HL-60/S4 treated with phorbol 12-myristate 13-acetate at 8.2 ng/mL for 4 days and 3 days (cell line): ENCODE results near the gene NTSR1.

Source experiments
- in situ Hi-C: fragments of 300-500 bp; cut with MboI; formaldehyde crosslinking; loops from 2 replicates; pipeline ENCODE4 v1.15.0; 2022; ENCODE audit warnings: low sequenced_read_pairs

The NTSR1 gene

DNA sequence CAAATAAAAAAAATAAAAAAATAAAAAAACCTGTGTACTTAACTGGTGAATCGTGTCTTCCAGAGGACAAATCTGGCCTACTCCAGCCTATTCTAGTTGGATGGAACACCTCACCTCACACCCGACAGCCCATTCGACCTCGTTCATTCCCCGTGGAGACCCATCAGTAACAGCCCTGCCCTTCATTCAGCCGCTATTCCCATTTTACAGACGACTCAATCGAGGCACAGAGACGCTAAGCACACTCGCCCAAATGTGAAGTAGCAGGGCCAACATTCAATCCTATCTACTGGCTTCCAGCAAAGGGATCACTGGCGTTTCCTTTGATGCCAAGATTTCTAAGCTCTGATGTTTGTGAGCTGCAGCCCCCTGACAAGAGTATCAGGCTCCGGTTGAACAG, 1.8 kb upstream of the NTSR1 start:
- in situ Hi-C loops: no loop called here

GRCh38 chr20:62707276-62707920, 1.2 kb upstream of the NTSR1 start:
- in situ Hi-C loops: no loop called here

GRCh38 chr20:62707921-62708521, 615 bp upstream of the NTSR1 start:
- in situ Hi-C loops: no loop called here

- in situ Hi-C loops: no loop called here
These were observed 885 bp downstream of the NTSR1 start for GRCh38 chr20:62709537-62709905.

DNA sequence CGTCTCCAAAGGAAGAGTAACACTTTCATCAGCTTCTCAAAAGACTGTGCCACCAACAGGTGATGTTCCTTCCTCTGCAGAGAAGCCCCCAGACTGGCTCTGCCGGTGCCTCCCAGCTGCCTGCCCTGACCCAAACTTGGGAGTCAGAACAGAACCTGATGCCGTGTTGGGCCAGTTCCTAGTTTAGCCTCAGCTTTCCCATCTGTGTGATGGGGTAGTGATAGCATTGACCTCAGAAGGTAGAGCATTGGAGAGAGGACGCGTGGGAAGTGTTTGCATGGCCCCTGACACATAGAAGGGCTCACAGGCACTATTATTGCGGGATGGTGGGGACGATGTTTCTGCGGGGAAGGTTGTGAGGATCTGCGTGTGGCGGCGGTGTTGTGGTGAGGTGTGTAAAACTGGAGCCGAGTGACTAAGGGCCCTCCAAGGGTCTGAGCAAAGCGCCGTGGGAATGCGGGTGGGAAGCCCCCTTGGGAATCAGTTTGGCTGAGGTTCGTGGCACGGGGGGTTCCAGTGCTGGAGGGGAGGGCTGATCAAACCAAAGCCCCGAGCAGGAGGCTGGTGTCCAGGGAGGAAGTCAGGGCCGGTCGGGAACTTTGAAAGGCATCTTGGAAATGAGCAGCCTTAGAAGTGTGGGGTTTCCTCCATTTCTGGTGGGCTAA, 1.7 kb downstream of the NTSR1 start:
- in situ Hi-C loops: no loop called here

DNA sequence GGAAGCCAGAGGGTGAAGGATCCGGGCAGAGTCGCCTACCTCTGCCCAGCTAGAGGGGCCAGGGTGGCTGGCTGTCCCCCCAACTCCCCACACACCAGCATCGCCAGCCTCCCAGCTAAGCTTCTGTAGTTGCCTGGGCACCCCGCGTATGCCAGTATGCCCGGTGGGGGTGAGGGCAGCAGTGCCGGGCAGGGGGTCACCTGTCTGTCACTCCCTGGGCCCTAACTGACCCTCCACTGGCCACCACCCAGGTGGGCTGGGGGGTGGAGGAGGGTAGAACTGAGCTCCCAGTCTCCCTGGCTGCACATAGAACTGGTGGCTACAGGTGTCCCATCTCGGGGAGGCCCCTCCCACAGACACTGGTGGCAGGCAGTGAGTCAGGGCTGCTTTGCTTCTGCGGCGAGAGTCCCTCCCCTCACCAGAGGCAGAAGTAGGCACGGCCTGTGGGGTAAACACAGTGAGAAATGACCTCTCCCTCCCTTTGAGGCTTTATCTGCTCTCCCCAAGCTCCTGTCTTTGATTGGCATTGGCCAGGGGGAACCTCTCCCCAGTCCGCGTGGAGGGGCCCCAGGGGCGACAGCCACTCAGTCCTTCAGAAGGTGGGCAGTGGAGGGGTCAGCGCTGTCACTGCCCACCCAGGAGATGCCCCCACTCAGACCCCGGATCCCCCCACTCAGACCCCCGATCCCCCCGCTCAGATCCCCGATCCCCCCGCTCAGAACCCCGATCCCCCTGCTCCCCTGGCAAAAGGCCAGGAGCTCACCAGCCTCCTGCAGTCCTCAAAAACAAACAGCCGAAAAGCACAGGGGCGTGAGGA, 2.5 kb downstream of the NTSR1 start:
- in situ Hi-C loops: no loop called here

DNA sequence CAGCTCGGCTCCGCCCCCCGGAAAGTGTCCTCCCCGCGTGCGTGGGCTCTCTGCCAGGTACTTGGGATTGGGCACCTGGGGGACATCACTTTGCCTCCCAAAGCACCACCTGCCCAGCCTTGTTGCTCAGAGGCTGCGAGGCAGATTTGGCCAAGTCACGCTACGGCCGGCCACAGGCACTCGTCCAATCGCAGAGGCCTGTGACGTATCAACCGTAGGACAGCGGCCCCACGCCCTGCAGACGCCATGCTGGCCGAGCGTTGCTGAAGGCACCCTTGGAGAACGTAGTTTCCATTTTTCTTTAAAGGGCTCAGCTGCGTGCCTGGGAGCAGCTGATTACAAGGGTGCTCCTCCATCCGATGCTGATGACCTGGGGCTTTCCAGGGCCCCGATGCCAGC, 3.1 kb downstream of the NTSR1 start:
- in situ Hi-C loops: no loop called here

DNA sequence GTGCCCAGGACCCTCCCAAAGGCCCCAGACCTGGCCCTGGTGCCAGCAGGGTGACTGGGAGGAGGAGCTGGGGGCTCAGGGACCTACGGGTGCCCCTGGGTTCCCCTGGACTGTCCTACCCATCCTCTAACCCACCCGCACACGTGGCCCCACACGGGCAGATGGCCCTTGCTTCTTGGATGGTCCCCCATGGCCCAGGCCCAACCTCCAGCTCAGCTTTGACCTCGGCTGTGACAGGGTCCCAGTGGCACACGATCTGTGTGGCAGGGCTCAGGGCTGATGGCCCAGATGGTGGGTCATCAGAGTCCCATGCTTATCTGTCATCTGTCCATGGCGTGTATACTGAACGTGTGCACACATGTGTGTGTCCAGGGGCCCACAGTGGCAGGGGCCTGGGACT, 4.0 kb downstream of the NTSR1 start:
- in situ Hi-C loops: no loop called here

GRCh38 chr20:62714006-62714405, 5.4 kb downstream of the NTSR1 start:
- in situ Hi-C loops: no loop called here

- in situ Hi-C loops: no loop called here
These were observed 6.2 kb downstream of the NTSR1 start for GRCh38 chr20:62714799-62715198.

- in situ Hi-C loops: no loop called here
These were observed 6.6 kb downstream of the NTSR1 start for GRCh38 chr20:62715201-62715600.

DNA sequence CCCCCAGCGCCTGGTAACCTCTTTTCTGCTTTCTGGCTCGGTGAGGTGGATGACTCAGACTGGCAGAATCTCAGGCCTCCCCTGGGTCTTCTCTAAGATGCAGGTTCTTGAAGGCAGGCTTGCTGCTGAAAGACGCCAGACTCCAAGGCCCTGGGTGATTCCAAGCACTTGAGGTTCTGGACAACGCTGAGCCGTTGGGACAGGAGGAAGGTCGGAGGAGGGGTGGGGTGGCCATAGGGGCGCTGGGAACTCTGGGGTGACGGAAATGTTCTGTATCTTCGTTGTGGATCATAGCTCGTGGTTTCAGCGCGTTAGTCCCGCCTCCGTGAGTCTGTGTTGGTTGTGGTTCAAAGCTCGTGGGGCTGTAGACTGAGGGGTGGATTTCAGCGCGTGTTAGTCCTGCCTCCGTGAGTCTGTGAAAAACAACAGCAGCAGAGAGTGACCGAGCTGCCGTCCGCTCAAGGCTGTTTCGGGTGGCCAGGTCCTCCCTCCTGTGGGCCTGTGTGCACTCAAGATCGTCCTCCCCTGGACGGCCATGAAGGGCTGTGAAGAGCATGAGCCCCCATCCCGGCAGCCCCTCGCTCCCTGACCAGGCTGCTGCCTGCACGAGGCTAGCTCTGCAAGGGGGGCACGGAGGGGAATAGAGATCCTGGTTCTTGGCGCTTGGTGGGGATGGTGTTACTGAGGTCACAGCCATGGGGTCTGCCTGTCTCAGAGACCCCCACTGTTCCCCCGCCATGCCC, 7.7 kb downstream of the NTSR1 start:
- in situ Hi-C loops: no loop called here

GRCh38 chr20:62716941-62717310, 8.3 kb downstream of the NTSR1 start:
- in situ Hi-C loops: no loop called here

DNA sequence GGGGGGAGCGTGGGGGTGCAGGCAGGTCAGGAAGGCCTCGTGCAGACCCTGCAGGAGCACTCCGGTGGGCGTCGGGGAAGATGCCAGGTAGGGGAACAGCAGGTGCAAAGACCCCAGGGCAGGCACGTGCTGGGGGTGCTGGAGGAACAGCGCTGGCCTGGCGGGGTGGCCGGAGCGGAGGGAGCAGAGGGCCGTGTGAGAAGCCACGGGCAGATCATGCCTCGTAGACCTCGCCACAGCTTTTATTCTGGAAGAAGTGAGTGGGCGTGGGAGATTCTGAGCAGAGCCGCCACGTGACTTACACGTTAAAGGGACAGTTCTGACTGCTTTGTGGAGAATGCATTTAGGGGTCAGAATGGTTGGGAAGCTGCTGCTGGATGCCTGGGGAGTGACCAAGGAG, 9.3 kb downstream of the NTSR1 start:
- in situ Hi-C loops: no loop called here

GRCh38 chr20:62718546-62718945, 9.9 kb downstream of the NTSR1 start:
- in situ Hi-C loops: no loop called here

DNA sequence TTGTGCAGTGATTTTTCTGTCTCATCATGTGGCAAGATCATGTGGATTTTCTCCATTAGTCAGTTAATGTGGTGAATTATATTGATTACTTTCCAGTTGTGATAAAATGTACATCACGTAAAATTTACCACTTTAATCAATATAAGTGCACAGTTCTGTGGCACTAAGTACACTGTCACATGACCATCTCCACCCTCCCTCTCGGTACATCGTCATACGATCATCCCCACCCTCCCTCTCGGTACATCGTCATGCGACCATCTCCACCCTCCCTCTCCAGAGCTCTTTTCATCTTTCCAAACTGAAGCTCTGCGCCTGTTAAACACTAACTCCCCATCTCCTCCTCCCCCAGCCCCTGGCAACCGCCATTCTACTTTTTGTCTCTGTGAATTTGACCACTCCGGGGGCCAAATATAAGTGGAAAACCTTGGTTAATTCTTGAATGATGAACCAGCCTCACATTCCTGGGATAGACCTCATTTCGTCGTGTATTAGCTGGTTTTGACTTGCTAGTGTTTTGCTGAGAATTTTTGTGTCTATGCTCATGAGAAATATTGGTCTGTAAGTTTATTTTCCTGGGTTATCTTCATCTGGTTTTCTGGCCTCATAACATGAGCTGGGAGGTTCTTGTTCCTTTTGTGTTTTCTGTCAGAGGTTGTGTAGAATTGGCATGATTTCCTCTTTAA, 10.8 kb downstream of the NTSR1 start:
- in situ Hi-C loops: no loop called here

DNA sequence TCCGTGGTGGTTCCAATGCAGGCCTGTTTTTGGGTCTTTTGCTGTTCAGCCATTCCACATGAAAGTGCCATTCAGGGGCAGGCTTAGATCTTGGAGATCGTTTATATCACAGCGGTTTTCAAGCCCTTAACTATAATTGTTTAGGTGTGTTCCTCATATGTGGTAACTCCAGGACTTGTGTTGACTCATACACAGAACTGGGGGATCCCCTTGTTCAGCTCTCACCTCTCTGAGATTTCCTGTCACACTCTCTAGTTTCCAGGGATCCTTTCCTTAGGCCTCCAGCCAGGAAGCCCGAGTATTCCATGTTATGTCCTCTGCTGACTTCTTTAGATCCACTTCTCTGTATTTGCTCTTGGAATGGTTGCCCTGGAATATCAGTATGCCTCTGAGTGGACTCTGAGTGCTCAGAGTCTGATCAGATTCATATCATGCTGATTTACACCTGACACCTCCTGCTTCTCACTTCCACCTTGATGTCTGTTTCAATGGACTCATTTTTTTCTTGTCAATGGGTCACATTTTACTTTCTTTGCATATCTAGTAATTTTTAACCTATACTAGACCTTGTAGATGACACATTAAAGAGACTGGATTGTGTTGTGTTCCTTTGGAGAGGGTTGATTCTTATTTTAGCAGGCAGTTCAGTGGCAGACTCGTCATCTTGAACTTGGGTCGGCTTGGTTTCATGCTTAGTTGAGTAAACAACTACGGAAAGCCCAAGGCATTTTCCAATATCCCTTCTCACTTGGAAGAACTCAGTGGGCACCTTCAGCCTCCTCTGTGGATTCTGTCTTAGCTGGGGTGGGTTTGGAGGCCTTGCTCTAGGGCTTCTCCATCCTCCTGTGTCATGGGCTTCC, 13.1 kb downstream of the NTSR1 start:
- in situ Hi-C loops: no loop called here

DNA sequence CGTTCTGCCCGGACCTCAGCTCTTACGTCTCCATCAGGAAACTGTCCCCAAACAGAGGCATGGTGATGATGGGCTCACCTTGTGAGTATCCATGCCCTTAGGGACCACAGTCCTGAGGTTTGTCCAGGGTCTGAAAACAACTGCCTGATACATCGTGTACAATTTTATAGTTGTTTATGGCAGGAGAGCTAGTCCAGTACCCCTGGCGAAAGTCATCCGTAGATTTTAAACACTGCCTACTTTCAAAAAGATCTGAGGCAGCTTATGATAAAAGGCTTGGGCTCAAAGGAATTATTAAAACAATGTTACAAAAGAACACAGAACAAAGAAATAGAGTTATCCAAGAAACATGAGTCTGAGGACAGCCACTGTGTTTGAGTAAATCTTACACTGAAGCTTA, 14.0 kb downstream of the NTSR1 start:
- in situ Hi-C loops: no loop called here

DNA sequence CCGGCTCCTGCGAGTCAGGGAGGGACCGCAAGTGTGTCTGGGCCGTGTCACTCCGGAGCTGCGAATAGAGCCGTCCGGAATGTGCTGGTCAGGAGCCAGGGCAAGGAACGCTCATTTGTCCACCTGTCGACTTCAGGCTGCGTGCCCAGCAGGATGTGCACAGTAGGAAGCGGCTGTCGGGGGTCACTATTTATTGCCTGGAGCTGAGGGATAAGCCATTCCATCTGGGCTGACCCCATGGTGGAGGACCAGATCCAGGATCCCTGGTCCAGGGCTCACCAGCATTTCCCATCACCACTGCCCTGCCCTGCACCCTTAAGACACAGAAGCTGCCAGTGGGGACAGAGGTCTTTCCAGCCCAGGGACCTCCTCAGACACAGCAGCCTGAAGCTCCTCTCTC, 14.7 kb downstream of the NTSR1 start:
- in situ Hi-C loops: no loop called here
